ENCODE data around the gene FCN3. TPM values are rescaled to one million over a fixed set of nuclear protein-coding genes. Genes with fewer than 3 reads are reported as not detected.

The FCN3 gene
- total and polyA plus RNA-seq, 9 of the 15 experiments (the other 6 are each of a cell fraction or from before 2014, with no cell fraction given): 0.49 TPM; not detected in 8

DNA sequence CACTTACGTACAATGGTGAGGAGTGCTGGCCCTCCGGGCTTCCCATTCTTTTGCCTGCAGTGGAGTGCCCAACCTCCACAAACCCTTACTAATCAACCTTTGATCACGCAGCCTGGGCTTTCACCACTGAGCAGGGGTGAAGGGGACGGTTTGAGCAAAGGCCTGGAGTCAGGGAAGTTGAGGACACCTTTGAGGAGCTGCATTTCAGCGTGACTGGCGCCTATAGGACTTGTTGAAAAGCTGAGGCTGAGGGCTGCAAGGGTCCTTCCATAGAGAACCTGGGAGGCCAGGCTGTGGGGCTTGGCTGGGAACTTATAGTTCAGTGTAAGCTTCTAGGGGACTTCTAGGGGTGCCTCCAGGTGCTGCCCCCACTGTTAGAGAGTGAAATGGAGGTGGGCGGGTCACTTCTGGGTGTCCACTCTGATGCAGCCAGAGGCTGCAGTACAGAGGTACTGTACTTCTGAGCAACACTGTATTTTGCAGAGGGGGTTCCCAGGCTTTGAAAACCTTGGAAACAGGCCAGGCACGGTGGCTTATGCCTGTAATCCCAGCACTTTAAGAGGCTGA, 23.0 kb downstream of the FCN3 start:
- Histone ChIP-seq H3K27ac (ENCODE audit: extremely low read depth, low read depth, low read length) (peak overlapping the region; percentile 54), H3K79me2 (ENCODE audit: control insufficient read depth, insufficient read depth, low read length) (no peaks in the 10 kb centered on the region), H3K4me2 (ENCODE audit: insufficient read depth, low read length) (peak overlapping the region; percentile 61), H2AFZ (ENCODE audit: low read depth, low read length) (peak overlapping the region; percentile 96), H3K4me1 (replicated peaks in 1 of 2; ENCODE audit: control insufficient read depth in 2 of 2, insufficient read depth in 2 of 2, low read length in 2 of 2) (peaks cover 15 to 52% of the 10 kb centered on the region in 2 experiments; a peak in 4 of 5 replicates), H3K36me3 (ENCODE audit: control insufficient read depth, insufficient read depth, low read length) (peaks cover 8% of the 10 kb centered on the region; the same call in 2 of the 3 replicates), H4K20me1 (replicated peaks; ENCODE audit: control insufficient read depth, insufficient read depth, low read length) (no peaks in the 10 kb centered on the region), H3K27me3 (ENCODE audit: control insufficient read depth in 2 of 2, insufficient read depth in 2 of 2, low read length in 2 of 2) (no peaks in the 10 kb centered on the region), H3K4me3 (no peak overlapping the region), H3K9ac (ENCODE audit: insufficient read depth in 1 of 2, low read depth in 2 of 2, low read length in 2 of 2) (peak overlapping the region; percentile 44 to 90; a peak in 3 of 4 replicates), H3K9me1 (ENCODE audit: control insufficient read depth, insufficient read depth, low read length) (no peaks in the 10 kb centered on the region), H3K9me3 (replicated peaks; ENCODE audit: control insufficient read depth, insufficient read depth, low read depth, low read length) (no peaks in the 10 kb centered on the region)
- CTCF ChIA-PET (ENCODE audit: low intra/inter-chr PET ratio): interaction anchor here (0.5 to 1.6 kb wide), 2 partner anchors 51 to 132 kb away, joined by 3 to 8 read pairs; no protein-coding TSS in a partner anchor
- FAIRE-seq (no peak), DNase-seq (ENCODE audit: extremely low read depth in 1 of 4, low spot score in 3 of 4) (peak in 3 of 4 experiments; percentile 40 to 43 (median 43)), ATAC-seq (peak; percentile 24)
- TF ChIP-seq, protein P1, sequence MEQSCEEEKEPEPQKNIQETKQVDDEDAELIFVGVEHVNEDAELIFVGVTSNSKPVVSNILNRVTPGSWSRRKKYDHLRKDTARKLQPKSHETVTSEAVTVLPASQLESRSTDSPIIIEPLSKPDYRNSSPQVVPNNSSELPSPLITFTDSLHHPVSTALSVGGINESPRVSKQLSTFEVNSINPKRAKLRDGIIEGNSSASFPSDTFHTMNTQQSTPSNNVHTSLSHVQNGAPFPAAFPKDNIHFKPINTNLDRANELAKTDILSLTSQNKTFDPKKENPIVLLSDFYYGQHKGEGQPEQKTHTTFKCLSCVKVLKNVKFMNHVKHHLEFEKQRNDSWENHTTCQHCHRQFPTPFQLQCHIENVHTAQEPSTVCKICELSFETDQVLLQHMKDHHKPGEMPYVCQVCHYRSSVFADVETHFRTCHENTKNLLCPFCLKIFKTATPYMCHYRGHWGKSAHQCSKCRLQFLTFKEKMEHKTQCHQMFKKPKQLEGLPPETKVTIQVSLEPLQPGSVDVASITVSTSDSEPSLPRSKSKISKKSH (CRISPR knock-in tag; IDR thresholded peaks at IDR 0.05): no peak
- TF ChIP-seq ZNF140 (CRISPR knock-in tag; IDR thresholded peaks at IDR 0.05): no peak
- TF ChIP-seq SAP30 (IDR thresholded peaks at IDR 0.05; ENCODE audit: borderline replicate concordance, insufficient read depth, low read depth, low read length, poor library complexity, severe bottlenecking): peak; percentile 50
- 0 out of 2 replicates have a peak, but pooled peaks have one; percentile 3 for TF ChIP-seq ESRRA (IDR thresholded peaks at IDR 0.05; ENCODE audit: borderline replicate concordance, low read depth)
- peak; percentile 46 for TF ChIP-seq NFIC (IDR thresholded peaks at IDR 0.05)
- TF ChIP-seq NRF1 (conservative IDR thresholded peaks at IDR 0.05 in 1 of 2, IDR thresholded peaks at IDR 0.05 in 1 of 2): peak; percentile 26 to 34
- WGBS (ENCODE audit: insufficient coverage, low coverage, missing lambda C conversion rate): 44% methylated on average over 8 of the region's 8 CpGs
- in situ Hi-C loops (cut with MboI): no loop called here
- POLR2A ChIA-PET: interaction anchor here (0.8 to 4.4 kb wide), 8 partner anchors 8 to 19 kb away, joined by 3 to 19 read pairs (median 6); partner anchors contain the start of genes MAP3K6 and SYTL1
- no TSS peak for BruUV-seq (replicated peaks)
- intact Hi-C loops (cut with micrococcal nuclease): no loop called here
